ENCODE results near the gene MYCBPAP.

MYCBPAP gene

GRCh38 chr17:50507871-50508572 is at the start of gene MYCBPAP:
Gene MYCBPAP, plus strand, starts transcription at chr17:50508439. Its CDS starts 236 bp downstream, at chr17:50508675.
- DNase-seq (ENCODE audit: low read depth in 2 of 2), result peak; percentile 57 to 61

- no peak for DNase-seq (ENCODE audit: low read depth in 2 of 2)
Measured at GRCh38 chr17:50458701-50459676, 49.2 kb upstream of the MYCBPAP start.

GRCh38 chr17:50459756-50460155 is 48.5 kb upstream of the MYCBPAP start:
- no peak for DNase-seq (ENCODE audit: low read depth in 2 of 2)

- DNase-seq (ENCODE audit: low read depth in 2 of 2), result no peak
Measured at GRCh38 chr17:50460831-50461526, 47.3 kb upstream of the MYCBPAP start.

DNA sequence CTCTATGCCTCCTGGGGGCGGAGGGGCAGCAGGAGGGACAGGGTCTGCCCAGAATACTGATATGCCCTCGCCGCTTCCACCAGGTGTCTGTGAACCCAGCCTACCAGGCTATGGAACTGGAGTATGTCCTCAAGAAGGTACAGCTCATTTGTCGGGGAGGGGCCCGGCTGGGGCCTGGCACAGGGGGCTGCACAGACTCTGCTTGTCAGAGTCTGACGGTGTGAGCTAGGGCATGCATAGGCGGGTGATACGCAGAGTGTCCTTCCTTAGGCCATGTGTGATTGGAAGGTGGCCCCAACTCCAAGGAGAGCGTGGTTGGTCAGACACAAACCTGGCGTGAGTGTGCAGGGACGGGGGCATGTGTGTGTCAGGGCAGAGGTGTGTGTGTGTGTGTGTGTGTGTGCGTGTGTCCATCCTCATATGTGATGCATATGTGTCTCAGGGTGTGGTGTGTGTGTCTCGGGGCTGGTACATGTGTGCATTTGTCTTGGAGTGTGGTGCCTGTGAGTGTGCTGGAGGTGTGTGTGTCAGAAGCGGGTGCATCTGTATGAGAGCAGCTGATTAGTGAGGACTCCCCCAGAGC is 46.6 kb upstream of the MYCBPAP start:
- DNase-seq (ENCODE audit: low read depth in 2 of 2), result no peak

DNA sequence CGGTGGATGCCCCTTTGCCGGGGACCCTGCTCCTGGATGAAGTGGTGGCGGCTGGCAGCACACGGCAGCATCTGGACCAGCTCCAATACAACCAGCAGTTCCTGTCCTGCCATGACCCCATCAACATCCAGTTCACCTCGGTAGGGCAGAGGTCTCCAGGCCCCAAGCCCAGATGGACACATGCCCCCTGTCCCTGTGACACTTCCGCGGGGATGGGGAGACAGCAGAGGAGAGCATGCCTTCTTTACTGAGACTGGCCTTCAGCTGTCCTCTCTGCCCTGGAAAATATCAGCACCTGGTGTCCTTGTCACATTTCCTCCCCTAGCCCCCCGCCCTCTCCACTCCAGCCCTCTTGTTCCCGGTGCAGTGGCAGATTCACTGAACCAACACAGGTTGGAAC is 45.8 kb upstream of the MYCBPAP start:
- no peak for DNase-seq (ENCODE audit: low read depth in 2 of 2)

DNA sequence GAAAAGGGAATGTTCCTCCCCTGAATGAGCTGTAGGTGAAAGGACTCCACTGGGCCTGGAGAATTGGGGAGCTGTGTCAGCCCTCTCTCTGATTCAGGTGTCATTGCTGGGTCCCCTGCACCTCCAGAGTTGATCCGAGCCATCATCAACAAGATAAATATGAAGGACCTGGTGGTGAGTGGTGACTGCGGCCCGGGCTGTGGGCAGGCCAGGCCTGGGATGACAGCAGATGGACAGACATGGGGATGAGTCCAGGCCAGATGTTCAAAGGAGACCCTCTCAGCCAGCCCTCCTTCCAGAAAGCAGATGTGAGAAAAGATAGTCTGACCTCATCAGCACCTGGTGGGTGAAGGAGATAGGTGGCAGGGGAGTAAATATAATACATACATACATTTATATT is 44.1 kb upstream of the MYCBPAP start:
- no peak for DNase-seq (ENCODE audit: low read depth in 2 of 2)

DNA sequence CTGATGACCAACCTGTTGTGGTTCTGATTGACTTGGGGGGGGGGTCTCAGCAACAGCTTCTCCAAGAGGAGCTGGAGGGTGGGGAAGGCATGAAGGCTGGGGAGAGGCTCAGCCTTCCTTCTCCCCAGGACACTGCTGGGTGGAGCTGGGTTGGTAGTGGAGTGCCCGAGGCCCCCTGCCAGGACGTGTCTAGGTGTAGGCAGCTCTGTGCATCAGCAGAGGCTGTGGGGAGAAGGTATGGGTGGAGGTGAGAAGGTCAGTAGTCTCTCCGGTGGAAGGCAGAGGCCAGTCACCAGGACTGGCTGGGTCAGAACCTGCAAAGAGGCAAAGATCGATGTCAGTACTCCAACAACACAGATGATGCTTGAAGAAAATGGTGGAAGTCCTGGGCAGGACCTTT is 43.5 kb upstream of the MYCBPAP start:
- no peak for DNase-seq (ENCODE audit: low read depth in 2 of 2)

GRCh38 chr17:50465171-50465570 is 43.1 kb upstream of the MYCBPAP start:
- DNase-seq (ENCODE audit: low read depth in 2 of 2), result no peak

GRCh38 chr17:50465635-50466034 is 42.6 kb upstream of the MYCBPAP start:
- no peak for DNase-seq (ENCODE audit: low read depth in 2 of 2)

DNA sequence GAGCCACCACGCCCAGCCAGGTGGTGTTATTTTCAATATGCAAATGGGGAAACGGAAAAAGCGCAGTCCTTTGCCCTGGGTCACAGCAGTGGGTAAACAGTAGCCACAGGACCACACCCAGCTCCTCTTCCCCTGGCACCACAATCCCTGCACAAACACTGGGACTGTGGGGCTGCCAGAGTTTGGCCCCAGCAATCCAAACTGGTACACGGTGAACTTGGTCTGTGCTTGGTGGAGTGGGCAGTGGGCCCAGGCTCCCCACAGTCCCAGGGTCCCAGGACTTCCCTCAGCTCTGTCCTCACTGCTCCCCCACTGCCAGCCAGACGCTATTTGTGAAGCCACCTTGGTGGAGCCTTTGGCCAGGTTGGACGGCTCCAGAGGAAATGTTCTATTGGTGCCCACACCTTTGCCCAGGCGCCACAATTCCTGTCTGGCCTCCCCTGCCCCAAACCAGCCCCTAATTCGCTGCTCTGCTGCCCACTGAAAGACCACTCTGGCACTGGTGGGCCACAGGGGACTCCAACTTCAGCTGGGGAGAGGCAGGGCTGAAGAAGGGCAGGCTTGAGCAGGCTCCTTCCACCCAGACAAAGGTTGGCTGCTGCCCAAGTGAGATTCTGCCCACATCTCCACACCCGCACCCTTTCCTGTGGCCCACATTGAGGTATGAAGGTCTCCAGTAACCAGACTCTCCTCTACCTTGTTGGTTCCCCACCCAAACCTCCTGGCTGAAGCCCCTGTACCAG is 41.7 kb upstream of the MYCBPAP start:
- DNase-seq (ENCODE audit: low read depth in 2 of 2), result no peak

DNA sequence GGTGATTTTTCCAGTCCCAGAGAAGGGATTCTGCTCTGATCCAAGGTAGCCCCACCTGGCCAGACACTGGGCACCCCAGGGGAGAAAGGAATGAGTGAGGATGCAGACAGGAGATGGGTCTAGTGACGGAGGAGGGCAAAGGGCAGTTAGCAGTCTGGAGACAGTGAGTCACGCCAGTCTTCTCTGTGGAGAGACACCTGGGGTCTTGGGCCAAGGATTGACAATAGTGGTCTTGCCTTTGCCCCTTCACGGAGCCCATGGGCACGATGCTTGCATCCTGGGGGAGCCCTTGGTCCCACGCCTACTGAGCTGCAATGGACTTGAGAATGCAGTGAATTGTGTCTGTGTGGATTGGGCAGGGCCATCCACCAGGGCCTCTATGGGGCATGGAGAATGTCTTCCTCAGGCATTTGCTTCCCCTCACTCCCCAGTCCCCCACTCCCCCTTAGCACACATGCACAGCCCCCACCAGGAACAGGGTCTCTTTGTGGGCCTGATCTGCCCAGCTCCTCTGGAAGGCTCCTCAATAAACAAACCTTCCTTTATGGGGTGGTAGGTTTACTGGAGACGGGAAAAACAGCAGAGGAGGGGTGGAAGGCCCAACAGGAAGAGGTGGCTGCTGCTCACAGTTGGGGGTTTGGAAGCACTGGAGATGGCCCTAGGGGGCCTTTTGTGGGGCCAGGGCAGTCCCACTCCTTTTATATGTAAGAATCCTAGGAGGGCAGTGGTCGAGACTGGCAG is 41.0 kb upstream of the MYCBPAP start:
- DNase-seq (ENCODE audit: low read depth in 2 of 2), result no peak

DNA sequence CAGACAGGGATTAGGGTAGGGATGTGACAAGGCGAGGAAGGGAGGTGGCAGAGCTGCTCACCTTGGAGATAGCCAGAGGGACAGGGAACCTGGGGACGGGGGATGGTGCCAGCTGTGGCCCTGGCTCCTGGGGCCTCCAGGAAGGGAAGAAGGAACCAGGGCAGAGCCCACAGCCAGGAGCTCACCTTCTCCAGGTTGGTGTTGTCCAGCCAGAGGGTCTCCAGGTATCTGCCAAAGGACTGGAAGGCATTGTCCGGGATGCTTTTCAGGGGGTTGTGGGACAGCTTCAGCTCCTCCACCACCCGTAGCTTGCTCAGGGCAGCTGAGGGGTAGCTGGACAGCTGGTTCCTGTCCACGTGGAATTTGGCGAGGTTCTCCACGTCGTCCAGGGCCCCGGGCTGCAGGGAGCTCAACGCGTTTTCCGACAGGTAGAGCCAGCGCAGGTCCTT is 40.4 kb upstream of the MYCBPAP start:
- DNase-seq (ENCODE audit: low read depth in 2 of 2), result no peak

- no peak for DNase-seq (ENCODE audit: low read depth in 2 of 2)
Measured at GRCh38 chr17:50468304-50469207, 39.7 kb upstream of the MYCBPAP start, which contains the start of gene CHAD. Gene CHAD, minus strand, starts transcription at chr17:50468880. Its CDS starts 67 bp downstream, at chr17:50468813.

GRCh38 chr17:50469208-50469605 is 39.0 kb upstream of the MYCBPAP start:
- DNase-seq (ENCODE audit: low read depth in 2 of 2), result no peak

GRCh38 chr17:50469671-50470305 is 38.5 kb upstream of the MYCBPAP start:
- DNase-seq (ENCODE audit: low read depth in 2 of 2), result no peak

DNA sequence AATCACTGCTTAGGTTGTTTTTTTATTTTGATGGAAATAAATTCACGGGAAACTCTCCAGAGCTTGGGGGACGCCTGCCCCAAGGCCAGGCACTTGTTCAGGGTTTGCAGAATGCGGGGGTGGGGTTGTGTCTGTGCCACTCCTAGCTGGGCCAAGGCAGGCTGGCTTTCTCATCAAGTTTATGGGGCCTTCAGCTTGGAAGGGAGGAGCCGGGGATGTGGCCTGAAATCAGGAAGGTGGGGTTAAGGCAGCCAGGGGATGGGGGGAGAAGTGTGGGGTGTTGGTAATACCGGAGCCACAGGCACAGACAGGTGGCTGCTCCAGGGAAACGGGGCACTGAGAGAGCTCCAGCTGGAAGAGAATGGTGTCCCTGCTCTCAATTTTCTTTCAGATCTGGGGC is 37.8 kb upstream of the MYCBPAP start:
- no peak for DNase-seq (ENCODE audit: low read depth in 2 of 2)

DNA sequence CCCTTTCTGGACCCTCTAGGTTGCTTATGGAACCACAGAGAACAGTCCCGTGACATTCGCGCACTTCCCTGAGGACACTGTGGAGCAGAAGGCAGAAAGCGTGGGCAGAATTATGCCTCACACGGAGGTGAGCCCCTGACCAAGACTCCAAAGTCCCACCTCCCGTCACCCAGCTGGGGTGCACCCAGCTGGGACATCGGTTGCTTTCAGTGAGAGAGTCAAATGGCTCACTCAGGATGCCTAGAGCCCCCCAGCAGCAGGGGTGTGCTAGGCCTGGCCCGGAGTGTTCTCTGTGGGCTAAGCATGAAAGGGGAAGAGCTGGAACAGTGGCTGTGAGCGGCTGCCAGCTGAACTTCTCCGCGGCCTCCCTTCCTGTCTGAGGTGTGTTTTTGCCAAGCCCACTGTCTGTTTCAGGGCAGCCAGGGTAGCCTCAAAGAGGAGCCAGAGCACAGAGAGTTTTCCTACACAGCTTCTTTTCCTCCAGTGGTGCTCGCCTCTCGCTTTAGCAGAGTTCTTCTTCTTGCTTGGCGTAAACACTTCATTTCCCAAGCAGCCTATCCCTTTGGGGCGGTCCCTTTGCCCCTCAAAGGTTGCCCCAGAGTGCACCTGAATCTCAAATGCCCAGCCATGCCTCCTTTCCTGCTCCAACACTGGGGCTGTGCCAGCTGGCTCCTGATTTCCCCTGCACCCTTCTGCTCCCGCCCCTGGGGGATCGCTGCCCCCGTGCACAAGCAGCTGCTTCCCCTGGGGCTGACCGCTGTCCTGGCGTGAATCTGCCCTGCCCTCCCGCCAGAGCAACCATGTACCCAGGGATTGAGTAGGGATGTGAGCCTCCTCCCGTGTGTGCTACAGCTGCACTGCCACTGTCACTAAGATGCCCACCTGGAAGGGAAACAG is 37.0 kb upstream of the MYCBPAP start:
- DNase-seq (ENCODE audit: low read depth in 2 of 2), result no peak
